Breast epithelium (tissue), 4 donors: ENCODE results near the gene CDH3. TPM values are rescaled to one million over a fixed set of nuclear protein-coding genes. Genes with fewer than 3 reads are reported as not detected.

Experiments used
- DNase-seq, 2 donors: peaks; one replicate each; pipeline ENCODE4 v3.0.0-alpha.2; 2019; ENCODE audit warnings: low spot score in 2 of 2
- H3K27ac ChIP-seq, 2 donors: fragments of 200-600 bp; sonication (generic) in 1 of 2; one replicate each; pipeline ENCODE4 v1.5.1; 2016 to 2019; ENCODE audit warnings: mild to moderate bottlenecking in 1 of 2
- H3K27me3 ChIP-seq, 2 donors: fragments of 200-600 bp; sonication (generic) in 1 of 2; one replicate each; pipeline versions ENCODE4 v1.5.1 to v1.6.0; 2017 to 2019; ENCODE audit warnings: control low read depth in 1 of 2, mild to moderate bottlenecking in 1 of 2
- H3K36me3 ChIP-seq: fragments of 200-600 bp; one replicate; pipeline ENCODE4 v1.5.1; 2019
- H3K4me1 ChIP-seq, 2 donors: fragments of 200-600 bp; sonication (generic); one replicate each; pipeline ENCODE4 v1.5.1; 2016 to 2019; ENCODE audit warnings: control low read depth in 1 of 2
- H3K4me3 ChIP-seq, 3 donors: fragments of 200-600 bp; sonication (generic); 1 replicate in 2 of 3; 2 replicates in 1 of 3; pipeline ENCODE4 v1.5.1; 2016 to 2019; ENCODE audit warnings: mild to moderate bottlenecking in 3 of 3, moderate library complexity in 2 of 3
- H3K9me3 ChIP-seq, 2 donors: fragments of 200-600 bp; sonication (generic) in 1 of 2; one replicate each; pipeline ENCODE4 v1.5.1; 2016 to 2019; ENCODE audit warnings: control low read depth in 1 of 2
- POLR2A ChIP-seq: fragments of 450-650 bp; IDR thresholded peaks from one replicate; pipeline ENCODE4 v1.6.1; 2016; ENCODE audit warnings: antibody characterized with exemption, mild to moderate bottlenecking, moderate library complexity
- POLR2AphosphoS5 ChIP-seq, 3 donors: sonication (generic); formaldehyde crosslinking; IDR thresholded peaks; one replicate each; pipeline ENCODE4 v1.6.1; 2017; ENCODE audit warnings: antibody characterized with exemption in 3 of 3
- intact Hi-C: fragments of 100-400 bp; cut with DNase I; formaldehyde crosslinking; loops from one replicate; pipeline ENCODE4 v1.15.1; 2023; ENCODE audit warnings: low total_unique reads
- total RNA-seq, 3 donors: library from RNA; depleted of rRNA; stranded (reverse); fragments of >200 nt; gene quantifications; one replicate each; pipeline ENCODE4 v1.1.0, GENCODE V29; 2016
- TF ChIP-seq, protein P1 (sequence below), 3 donors: fragments of 450-650 bp; IDR thresholded peaks; one replicate each; pipeline ENCODE4 v1.5.1; 2016 to 2017; ENCODE audit warnings: antibody characterized with exemption in 3 of 3, mild to moderate bottlenecking in 3 of 3, moderate library complexity in 3 of 3

Gene CDH3
- total RNA-seq, 3 donors from 2014 or later, result 0.32 to 62.6 (median 39.0) TPM

GRCh38 chr16:68642436-68643101 lies 2.5 kb upstream of the CDH3 start:
- DNase-seq, result peak in 1 of 2 donors; percentile 59
- Histone ChIP-seq H3K4me3 (peak overlapping the region in 2 of 3 donors; percentile 43 to 62), H3K27me3 (peaks cover 0 to 11% of the 10 kb centered on the region in 2 donors), H3K36me3 (no peaks in the 10 kb centered on the region), H3K27ac (peak overlapping the region; percentile 63 to 65), H3K4me1 (peaks cover 0 to 12% of the 10 kb centered on the region in 2 donors), H3K9me3 (no peaks in the 10 kb centered on the region)
- intact Hi-C loops, result no loop called here
- TF ChIP-seq POLR2AphosphoS5 (IDR thresholded peaks at IDR 0.05) (no peak), POLR2A (no peak)
- TF ChIP-seq, protein P1, sequence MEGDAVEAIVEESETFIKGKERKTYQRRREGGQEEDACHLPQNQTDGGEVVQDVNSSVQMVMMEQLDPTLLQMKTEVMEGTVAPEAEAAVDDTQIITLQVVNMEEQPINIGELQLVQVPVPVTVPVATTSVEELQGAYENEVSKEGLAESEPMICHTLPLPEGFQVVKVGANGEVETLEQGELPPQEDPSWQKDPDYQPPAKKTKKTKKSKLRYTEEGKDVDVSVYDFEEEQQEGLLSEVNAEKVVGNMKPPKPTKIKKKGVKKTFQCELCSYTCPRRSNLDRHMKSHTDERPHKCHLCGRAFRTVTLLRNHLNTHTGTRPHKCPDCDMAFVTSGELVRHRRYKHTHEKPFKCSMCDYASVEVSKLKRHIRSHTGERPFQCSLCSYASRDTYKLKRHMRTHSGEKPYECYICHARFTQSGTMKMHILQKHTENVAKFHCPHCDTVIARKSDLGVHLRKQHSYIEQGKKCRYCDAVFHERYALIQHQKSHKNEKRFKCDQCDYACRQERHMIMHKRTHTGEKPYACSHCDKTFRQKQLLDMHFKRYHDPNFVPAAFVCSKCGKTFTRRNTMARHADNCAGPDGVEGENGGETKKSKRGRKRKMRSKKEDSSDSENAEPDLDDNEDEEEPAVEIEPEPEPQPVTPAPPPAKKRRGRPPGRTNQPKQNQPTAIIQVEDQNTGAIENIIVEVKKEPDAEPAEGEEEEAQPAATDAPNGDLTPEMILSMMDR (IDR thresholded peaks at IDR 0.05), result no peak

DNA sequence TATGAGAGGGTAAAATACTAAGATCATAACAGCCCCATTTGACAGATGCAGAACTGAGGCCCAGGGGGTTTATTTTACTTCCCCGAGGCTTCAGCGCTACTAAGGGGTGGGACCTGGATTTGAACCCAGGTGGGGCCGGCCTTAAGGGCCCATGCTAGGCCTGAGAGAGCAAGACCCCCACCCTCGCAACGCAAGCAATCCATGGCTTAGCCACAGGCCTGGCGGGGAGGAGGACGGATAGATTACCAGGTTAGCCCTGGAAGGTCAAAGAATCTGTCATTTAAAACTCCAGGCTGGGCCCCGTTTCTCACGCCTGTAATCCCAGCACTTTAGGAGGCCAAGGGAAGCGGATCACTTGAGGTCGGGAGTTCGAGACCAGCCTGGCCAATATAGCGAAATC lies 1.9 kb upstream of the CDH3 start:
- Histone ChIP-seq H3K27me3 (peaks cover 0 to 11% of the 10 kb centered on the region in 2 donors), H3K4me3 (no peak overlapping the region), H3K27ac (peak overlapping the region; percentile 63 to 65), H3K4me1 (peaks cover 0 to 12% of the 10 kb centered on the region in 2 donors), H3K9me3 (no peaks in the 10 kb centered on the region), H3K36me3 (no peaks in the 10 kb centered on the region)
- TF ChIP-seq POLR2A, result no peak
- TF ChIP-seq POLR2AphosphoS5 (IDR thresholded peaks at IDR 0.05), result no peak
- TF ChIP-seq, protein P1 (IDR thresholded peaks at IDR 0.05), result no peak
- DNase-seq, result no peak
- intact Hi-C loops, result no loop called here

GRCh38 chr16:68643847-68644246 lies 1.3 kb upstream of the CDH3 start:
- TF ChIP-seq, protein P1 (IDR thresholded peaks at IDR 0.05), result no peak
- intact Hi-C loops, result no loop called here
- Histone ChIP-seq H3K4me1 (peaks cover 0 to 12% of the 10 kb centered on the region in 2 donors), H3K4me3 (no peak overlapping the region), H3K27ac (peak overlapping the region in 1 of 2 donors; percentile 75), H3K27me3 (peaks cover 0 to 11% of the 10 kb centered on the region in 2 donors), H3K9me3 (no peaks in the 10 kb centered on the region), H3K36me3 (no peaks in the 10 kb centered on the region)
- no peak for DNase-seq

DNA sequence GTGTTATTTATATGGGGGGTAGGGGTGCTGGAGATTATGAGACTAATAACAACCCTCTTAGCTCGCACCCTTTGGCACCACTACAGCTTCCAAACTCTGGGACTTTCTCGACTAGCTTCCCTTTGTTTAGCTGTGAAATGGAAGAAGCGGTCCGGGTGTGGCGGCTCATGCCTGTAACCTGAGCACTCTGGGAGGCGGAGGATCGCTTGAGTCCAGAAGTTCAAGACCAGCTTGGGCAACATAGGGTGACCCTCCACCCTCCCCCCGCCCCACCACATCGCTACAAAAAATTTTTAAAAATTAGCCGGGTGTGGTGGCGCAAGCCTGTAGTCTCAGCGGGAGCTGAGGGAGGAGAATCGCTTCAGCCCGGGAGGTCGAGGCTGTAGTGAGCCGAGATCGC lies 814 bp upstream of the CDH3 start:
- Histone ChIP-seq H3K4me3 (peak overlapping the region in 2 of 3 donors; percentile 81), H3K4me1 (peaks cover 0 to 12% of the 10 kb centered on the region in 2 donors), H3K9me3 (no peaks in the 10 kb centered on the region), H3K36me3 (no peaks in the 10 kb centered on the region), H3K27me3 (peaks cover 0 to 11% of the 10 kb centered on the region in 2 donors), H3K27ac (peak overlapping the region; percentile 43 to 75)
- TF ChIP-seq POLR2A (no peak), POLR2AphosphoS5 (IDR thresholded peaks at IDR 0.05) (no peak)
- TF ChIP-seq, protein P1 (IDR thresholded peaks at IDR 0.05), result no peak
- intact Hi-C loops, result no loop called here
- DNase-seq, result no peak

DNA sequence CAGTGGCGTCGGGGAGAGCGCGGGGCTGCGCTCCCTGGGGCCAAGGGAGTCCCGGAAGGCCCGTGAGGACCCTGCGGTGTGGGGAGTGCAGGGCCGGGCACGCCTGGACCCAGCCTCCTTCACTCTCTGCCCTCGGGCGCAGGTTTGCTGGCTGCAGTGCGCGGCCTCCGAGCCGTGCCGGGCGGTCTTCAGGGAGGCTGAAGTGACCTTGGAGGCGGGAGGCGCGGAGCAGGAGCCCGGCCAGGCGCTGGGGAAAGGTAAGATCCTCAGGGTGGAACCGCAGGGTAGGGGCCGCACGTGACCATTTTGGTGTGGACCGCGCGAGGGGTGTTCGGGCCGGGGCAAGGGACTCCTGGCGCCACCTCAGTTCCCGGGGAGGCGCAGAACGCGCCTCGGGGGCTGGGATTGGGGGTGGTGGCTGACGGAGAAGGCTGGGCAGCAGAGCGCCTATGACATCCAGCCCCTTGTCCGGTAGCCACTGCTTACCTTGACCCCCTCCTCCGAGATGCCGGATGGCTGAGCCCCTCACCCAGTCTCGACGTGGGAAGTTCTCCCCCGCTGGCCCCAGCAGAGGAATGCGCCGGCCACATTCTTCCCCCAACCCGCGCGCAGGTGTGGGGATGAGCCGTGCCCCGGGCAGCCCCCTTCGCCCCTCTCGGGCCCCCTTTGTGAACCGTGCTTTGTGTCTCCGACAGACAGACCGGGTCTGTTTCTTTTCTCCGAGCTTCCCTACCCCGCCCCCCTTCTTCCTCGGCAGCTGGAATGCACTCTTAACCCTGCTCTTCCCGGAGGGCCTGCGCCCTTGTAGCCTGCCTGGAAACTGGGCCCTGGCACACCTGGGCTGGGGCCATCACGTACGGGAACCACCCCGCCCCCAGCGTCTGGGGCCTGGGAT lies 631 bp downstream of the CDH3 start:
- peak; percentile 55 for DNase-seq
- peak overlapping the region; percentile 75 to 87 for H3K27ac ChIP-seq
- TF ChIP-seq POLR2A (no peak), POLR2AphosphoS5 (IDR thresholded peaks at IDR 0.05) (peak in 1 of 3 donors; percentile 18)

More for the DNA sequence above, 631 bp downstream of the CDH3 start:
- Histone ChIP-seq H3K4me1 (peaks cover 0 to 12% of the 10 kb centered on the region in 2 donors), H3K27me3 (peaks cover 0 to 11% of the 10 kb centered on the region in 2 donors), H3K36me3 (no peaks in the 10 kb centered on the region), H3K9me3 (no peaks in the 10 kb centered on the region), H3K4me3 (peak overlapping the region; percentile 6 to 81 (median 81))
- intact Hi-C loops, result no loop called here
